HG03139 (cell line): Measurements from ENCODE around the gene ATP10B.

ENCODE experiments used
- ATAC-seq: cut with Tn5 transposase; IDR thresholded peaks from one replicate; pipeline ENCODE4 v1.9.1; 2021; ENCODE audit not compliant: unreplicated experiment

Gene ATP10B

DNA sequence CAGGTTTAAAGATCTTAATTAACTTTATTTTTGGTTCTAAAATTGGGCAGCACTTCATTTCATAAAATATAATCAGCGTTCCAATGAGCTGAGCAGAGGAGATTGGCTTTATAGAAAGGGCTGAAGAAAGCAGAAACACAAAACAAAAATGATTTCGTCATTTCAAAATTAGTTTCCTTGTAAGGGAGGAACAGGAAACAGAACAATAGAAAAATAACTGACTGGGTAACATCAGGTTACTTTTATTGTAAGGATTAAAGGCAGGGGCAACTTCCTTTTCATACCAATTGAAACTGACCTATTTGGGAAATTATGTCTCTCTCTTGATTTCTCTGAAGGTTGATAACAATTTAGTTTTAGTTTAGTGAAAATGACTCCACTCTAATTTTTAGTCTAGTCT lies 157.1 kb downstream of the ATP10B start:
- ATAC-seq = no peak

DNA sequence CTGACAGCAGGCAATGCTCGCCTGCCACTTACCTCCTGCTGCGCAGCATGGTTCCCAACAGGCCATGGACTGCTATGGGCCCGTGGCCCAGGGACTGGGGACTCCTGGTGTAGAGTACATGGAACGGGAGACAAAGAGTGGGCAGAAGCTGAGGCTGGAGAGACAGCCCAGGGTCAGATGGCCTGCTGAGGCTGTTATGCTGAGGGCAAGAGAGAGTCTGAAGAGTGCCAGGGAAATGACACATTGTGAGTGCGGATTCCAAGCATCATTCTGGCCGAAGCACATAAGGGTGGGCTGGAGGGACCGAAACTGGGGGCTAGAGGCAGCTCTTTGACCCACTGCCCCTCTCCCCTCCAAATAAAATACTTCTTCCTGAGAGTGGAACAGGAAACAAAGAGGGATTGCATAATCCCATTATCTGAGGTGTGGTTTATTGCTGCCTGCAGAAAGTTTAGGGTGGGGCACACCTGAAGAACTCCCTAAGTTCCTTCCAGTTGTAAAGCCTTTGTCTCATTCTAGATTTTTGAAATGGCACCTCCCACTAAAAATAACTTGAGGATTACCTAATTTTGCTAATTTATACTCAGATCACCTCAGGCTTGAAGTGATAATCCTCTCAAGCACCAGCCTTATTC lies 158.1 kb downstream of the ATP10B start:
- no peak for ATAC-seq

DNA sequence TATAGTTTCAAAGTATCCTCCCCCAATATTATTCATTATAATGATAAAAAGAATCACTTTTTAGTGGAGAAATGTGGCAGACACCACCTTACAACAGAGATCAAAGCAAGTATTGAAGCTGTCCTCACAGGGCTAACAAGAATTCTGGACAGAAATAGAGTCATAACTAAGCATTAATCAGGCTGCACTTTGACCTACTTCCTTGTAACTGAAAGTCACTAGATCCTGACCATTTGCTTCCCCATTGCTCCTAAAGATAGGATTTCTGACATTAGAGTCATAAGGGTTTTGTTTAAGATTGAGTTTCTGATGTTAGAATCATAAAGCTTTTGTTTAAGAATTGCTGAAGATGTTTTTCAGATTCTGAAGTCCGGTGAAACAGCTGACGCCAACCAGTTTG lies 159.7 kb downstream of the ATP10B start:
- ATAC-seq = no peak

DNA sequence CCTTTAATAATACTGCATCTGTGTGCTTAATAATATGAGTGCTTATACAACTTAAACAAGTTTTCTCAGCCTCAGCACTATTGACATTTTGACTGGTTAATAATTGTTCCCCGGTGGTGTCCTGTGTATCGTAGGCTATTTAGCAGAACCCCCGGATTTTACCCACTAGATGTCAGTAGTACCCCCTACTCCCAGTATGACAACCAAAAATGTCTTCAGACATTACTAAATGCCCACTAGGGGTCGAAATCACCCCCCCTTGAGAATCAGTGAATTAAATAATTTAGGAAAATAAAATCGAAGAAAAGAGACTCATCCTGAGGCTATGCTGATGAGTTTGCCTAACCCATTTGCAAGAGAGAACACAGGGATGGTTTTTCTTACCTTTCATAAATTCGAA lies 166.3 kb downstream of the ATP10B start:
- peak; percentile 84 for ATAC-seq

DNA sequence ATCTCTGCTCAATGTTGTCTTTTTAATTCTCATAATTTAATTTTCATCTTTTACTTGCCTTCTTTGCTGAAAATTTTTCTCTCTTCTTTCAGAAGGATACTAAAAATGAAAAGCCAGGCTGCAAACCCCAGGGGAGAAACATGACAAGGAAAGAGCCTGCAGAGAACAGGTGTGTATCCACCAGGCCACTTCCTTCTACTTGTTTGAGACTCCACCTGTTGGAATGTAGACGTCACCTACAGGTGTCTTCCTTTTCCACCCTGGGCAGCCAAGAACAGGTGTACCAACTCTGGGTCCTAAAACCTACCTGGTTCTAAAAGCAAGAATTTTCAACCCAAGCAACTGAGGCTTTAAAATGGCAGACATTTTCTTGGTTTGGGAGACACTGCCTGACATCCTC lies 166.8 kb downstream of the ATP10B start:
- ATAC-seq = peak; percentile 20

DNA sequence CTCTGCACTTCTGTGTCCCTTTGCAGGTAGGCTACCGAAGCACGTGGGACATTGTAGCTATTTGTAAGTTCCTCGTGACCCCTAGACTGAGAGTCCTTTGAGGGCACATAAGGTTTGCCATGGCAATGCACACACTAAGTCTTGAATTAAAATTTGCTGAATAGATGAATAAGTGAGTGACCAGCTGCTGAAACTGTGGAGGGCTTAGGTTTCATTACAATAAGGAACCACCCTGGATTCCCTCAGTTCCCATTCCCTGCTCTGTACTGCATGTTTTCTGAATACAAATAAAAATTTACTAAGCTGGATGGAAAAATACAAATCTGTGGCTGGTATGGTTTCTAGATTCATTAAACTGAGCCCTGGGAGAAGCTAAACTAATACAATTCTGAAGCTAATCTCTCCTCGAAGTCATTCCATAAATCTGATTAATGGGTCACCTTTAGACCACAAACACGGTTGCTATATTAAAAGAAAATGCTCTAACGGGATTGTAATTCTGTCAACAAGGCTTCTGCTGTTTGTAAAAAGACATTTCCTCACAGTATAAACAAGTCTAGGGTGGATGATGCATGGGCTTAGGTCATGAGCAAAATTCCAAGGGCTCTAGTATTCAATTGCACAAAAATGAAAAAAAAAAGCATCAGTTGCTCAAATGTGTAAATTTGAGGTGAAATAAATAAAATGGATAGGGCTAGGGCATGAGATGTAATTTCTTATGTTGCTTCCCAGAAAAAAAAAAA lies 172.3 kb downstream of the ATP10B start:
- ATAC-seq = no peak

- ATAC-seq = peak; percentile 47
Measured at GRCh38 chr5:160675988-160676387, 176.0 kb downstream of the ATP10B start.

DNA sequence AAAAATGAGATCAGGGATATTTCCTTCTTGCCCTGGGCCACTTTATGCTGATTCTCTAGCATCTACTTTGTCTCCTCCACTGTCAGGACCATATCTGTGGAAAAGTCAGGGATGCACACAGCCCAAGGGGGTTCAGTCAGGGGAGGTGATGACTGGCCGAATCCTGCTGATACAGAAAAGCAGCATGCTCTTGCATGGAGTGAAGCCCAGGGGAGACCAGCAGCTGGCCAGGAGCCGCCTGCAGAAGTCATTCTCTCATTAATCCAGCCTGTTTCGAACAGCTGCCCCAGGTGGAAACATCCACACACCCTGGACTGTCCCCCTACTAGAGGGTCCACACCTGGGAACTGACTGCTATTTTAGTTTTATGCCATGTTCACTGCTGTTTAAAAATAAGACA lies 177.1 kb downstream of the ATP10B start:
- no peak for ATAC-seq

DNA sequence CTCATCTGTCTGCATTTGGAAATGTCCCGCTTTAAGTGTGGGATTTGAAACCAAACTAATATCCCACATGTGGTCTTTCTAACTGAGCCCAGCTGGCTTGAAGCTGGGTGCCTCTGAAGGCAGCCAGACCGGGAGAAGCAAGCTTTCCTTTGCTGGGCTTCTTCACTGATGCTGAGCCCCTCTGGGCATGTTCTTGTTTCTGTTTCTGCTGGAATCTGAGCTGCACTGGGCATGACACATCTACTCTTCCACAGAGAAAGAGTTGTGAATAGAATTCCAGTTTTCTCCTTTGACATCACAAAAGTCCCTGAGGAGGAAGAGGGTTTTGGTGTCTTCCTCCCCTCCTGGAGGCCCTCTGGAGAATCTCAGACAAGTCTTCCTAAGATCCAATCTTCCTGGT lies 179.5 kb downstream of the ATP10B start:
- ATAC-seq = no peak

DNA sequence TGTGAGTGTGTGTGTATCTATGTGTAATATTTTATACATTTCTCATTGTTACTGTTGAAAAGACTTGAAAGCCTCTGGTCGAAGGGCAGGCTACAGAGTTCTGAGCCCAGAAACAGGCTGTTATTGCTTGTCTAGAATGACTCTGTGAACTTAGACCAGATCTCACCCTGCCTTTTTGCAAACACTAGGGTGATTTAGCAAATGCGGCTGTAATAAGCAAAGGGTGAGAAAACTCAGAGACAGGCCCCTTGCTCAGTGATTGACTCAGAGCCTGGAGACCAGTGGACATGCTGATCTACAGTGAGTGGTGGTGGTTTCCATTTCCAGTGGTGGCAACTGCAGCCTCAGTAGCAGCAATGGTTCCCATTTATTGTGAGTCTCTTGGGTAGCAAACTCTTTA lies 183.7 kb downstream of the ATP10B start:
- ATAC-seq = no peak

DNA sequence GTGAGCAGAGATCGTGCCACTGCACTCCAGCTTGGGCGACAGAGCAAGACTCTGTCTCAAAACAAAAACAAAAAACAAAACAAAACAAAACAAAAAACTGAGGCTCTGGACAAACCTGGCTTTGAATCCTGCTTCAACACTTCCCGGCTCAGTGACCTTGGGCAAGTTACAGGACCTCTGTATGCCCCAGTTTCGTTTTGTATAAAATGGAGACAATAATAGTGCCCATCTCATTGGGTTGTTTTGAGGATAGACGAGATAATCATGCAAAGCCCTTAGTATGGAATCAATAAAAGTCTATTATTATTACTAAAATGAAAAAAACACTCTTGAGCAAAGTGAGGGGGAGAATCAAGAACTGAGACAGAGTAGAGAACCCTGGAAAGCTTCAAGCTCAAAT lies 184.9 kb downstream of the ATP10B start:
- ATAC-seq = no peak

- ATAC-seq = no peak
Measured at GRCh38 chr5:160665460-160665859, 186.6 kb downstream of the ATP10B start.

DNA sequence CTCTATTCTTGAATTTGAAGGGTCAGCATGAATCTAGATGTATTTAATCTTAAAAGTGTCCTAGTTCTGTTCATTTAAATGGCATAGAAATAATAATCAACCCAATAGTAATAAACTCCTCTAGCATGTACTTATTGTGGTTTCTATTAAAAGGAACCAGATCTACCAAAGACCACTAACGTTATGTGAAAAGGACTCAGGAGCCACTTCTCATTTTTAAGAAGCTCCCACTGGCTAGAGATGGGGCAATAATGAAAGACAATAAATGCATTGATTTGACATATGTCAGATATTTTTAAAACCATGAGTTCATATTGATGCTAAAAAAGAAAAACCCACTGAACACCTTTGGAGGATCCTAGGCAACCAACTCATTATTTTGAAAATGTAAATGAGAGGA lies 191.9 kb downstream of the ATP10B start:
- ATAC-seq = no peak

DNA sequence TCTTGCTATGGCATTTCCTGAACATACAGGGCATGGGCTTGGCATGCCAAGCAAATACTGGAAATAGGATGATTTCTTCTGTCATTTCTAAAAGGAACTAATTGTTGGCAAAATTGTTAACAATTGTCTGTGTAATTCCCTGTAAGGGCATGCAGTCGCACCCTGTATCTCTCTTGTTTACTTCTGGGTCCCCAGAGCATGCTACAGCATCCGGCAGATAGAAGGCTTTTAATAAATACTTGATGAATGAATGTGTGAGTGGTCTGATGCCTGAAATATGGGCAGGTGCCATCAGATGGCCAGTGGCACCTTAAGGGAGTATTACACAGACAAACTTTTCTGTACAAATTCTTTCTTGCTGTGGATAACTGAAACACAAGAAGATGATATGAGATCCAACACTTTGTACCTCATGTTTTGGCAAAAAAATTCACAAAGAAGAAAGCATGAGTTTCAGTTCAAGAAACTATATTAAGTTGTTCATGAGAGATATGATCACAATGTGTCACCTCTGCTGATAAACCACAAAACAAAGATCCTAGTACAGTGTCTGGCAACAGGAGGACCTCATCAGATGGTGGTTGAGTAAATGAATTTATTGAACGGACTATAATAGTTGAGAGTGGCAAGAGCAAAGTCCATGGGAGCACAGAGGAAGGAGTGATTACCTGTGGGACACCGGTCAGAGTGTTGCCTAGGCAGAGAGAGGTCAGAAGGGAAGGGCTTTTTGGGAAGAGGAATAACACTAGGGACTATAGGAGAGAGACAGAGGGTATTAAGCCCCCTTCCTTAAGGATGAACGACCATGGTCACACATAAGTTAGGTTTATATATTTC lies 194.2 kb downstream of the ATP10B start:
- no peak for ATAC-seq

GRCh38 chr5:160657068-160657507 lies 194.9 kb downstream of the ATP10B start:
- ATAC-seq = no peak

DNA sequence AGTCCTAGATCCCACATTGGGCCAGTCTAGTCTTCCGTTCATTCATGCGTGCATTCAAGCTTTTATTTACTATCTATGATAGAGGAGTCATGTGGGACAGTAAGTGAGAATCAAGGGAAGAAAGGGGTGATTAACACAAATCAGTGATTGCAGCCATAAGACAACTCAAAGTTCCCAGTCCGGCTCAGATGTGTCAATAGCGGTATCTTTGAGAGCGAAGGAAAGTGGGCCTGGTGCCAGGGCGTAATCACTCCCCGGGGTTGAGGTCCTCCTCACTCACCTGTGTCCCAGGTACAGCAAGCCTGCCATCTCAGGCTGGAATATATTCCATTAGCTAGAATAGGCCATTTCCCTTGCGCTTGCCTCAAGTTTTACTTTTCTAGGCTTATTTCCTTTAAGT lies 196.3 kb downstream of the ATP10B start:
- no peak for ATAC-seq

- no peak for ATAC-seq
Measured at GRCh38 chr5:160651692-160652645, 200.0 kb downstream of the ATP10B start.

GRCh38 chr5:160649304-160649703 lies 202.7 kb downstream of the ATP10B start:
- ATAC-seq = no peak

DNA sequence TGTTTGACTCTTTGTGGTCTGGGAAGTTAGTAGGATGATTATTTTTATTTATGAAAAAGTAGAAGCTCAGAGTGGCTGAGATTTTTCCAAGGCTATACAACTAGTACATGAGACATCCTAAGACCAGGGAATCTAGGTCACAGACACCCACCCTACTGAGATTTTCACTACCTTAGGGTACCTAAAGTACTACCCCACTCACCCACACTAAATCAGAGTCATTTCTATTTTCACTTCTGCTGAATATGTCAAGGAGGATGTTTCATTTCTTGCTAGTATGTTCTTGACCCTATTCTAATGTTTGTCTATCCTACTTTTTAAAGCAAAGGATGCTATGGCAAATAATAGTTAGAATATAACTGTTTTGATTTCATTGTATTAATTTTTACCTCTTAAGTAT lies 206.0 kb downstream of the ATP10B start:
- no peak for ATAC-seq

GRCh38 chr5:160643616-160644240 lies 208.3 kb downstream of the ATP10B start:
- no peak for ATAC-seq
